ENCODE measurements around the gene PECR. TPM values are rescaled to one million over a fixed set of nuclear protein-coding genes. Genes with fewer than 3 reads are reported as not detected.

The PECR gene
- total and polyA plus RNA-seq, 9 donors: 7.0 to 15.0 (median 11.5) TPM

- Histone ChIP-seq H3K36me3 (no peaks in the 10 kb centered on the region), H3K9me3 (no peaks in the 10 kb centered on the region), H3K4me3 (no peak overlapping the region), H3K27me3 (no peaks in the 10 kb centered on the region), H3K27ac (no peak overlapping the region), H3K4me1 (ENCODE audit: insufficient read depth) (no peaks in the 10 kb centered on the region)
- intact Hi-C loops (cut with DNase I): no loop called here
- TF ChIP-seq CTCF (IDR thresholded peaks at IDR 0.05) (no peak), EP300 (IDR thresholded peaks at IDR 0.05) (no peak), POLR2A (IDR thresholded peaks at IDR 0.05) (no peak)
- DNase-seq: no peak
- 62 to 79% (median 72%) methylated on average over 1 of the region's 1 CpG for WGBS, 3 donors
Observed at GRCh38 chr2:216103213-216103612, 21.6 kb upstream of the PECR start.

GRCh38 chr2:216101109-216101508 lies 19.5 kb upstream of the PECR start:
- TF ChIP-seq CTCF (IDR thresholded peaks at IDR 0.05): no peak
- no peak for TF ChIP-seq EP300 (IDR thresholded peaks at IDR 0.05)
- TF ChIP-seq POLR2A (IDR thresholded peaks at IDR 0.05): no peak
- intact Hi-C loops (cut with DNase I): no loop called here
- 90 to 92% (median 92%) methylated on average over 4 of the region's 4 CpGs for WGBS, 3 donors
- Histone ChIP-seq H3K4me3 (no peak overlapping the region), H3K27ac (no peak overlapping the region), H3K4me1 (ENCODE audit: insufficient read depth) (no peaks in the 10 kb centered on the region), H3K36me3 (no peaks in the 10 kb centered on the region), H3K9me3 (no peaks in the 10 kb centered on the region), H3K27me3 (no peaks in the 10 kb centered on the region)
- DNase-seq: no peak

GRCh38 chr2:216098421-216099334 lies 17.1 kb upstream of the PECR start:
- Histone ChIP-seq H3K27me3 (no peaks in the 10 kb centered on the region), H3K36me3 (no peaks in the 10 kb centered on the region), H3K27ac (no peak overlapping the region), H3K4me3 (no peak overlapping the region), H3K9me3 (no peaks in the 10 kb centered on the region), H3K4me1 (ENCODE audit: insufficient read depth) (no peaks in the 10 kb centered on the region)
- TF ChIP-seq EP300 (IDR thresholded peaks at IDR 0.05) (no peak), CTCF (IDR thresholded peaks at IDR 0.05) (no peak), POLR2A (IDR thresholded peaks at IDR 0.05) (no peak)
- 91 to 93% (median 92%) methylated on average over 9 of the region's 9 CpGs for WGBS, 3 donors
- intact Hi-C loops (cut with DNase I): no loop called here
- no peak for DNase-seq

- H3K9me3 ChIP-seq: no peaks in the 10 kb centered on the region
- DNase-seq: no peak
- TF ChIP-seq POLR2A (IDR thresholded peaks at IDR 0.05): no peak
- TF ChIP-seq CTCF (IDR thresholded peaks at IDR 0.05): no peak
- TF ChIP-seq EP300 (IDR thresholded peaks at IDR 0.05): no peak
- H3K27ac ChIP-seq: no peak overlapping the region
- no peaks in the 10 kb centered on the region for H3K27me3 ChIP-seq
- intact Hi-C loops (cut with DNase I): no loop called here
- no peak overlapping the region for H3K4me3 ChIP-seq
- H3K4me1 ChIP-seq (ENCODE audit: insufficient read depth): no peaks in the 10 kb centered on the region
- no peaks in the 10 kb centered on the region for H3K36me3 ChIP-seq
- WGBS, 3 donors: 64 to 71% (median 66%) methylated on average over 3 of the region's 3 CpGs
Observed at GRCh38 chr2:216094701-216095100, 13.1 kb upstream of the PECR start.
